Medulla oblongata (tissue), 1 donor: ENCODE data around the gene DSCAML1.
"Not testable (repeated sequence)": the region's sequence is repeated elsewhere in the genome, so short reads cannot be mapped to it uniquely, and the experiment has no call there.

ENCODE experiments used
- DNase-seq: peaks from one replicate; pipeline ENCODE4 v3.0.0-alpha.2; 2015; ENCODE audit errors: extremely low spot score

Gene DSCAML1

DNA sequence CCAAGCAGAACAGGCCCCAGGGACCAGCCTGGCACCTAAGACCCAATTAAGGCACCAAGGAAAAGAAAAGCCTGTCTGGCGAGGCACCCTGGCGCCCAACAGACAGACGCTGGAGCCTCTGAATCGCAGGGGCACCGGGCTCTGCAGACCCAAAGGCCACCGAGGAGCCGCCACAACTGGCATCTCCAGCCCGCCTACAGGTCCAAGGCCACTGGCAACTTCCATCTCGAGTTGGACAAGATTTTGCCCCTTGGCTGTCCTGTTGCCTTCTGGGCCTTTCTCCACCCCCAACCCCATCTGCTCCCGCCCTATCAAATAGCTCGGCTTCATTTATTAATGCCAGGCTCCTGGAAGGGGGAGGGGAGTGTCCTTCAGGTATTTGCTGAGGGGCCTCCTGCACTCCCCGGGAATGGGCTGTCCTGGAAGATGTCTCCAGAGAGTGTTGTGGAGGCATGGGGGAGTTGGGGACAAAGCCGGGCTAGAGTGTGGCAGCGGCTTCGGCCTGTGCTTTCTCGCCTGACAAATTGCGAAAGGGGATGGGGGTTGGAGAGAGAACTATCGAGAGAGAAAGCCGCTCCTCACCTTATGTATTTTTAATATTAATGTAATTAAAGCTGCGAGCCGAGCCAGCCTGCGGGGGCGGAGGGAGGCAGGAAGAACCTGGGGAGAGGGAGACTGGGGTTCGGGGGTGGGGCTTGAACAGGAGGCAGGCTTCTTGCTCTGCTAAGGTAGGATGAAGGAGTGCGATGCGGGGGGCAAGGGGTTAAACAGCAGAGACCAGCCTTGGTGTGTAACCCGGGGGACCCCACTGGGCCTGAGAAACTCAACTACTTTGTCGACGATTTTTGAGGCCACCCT, 2.0 kb downstream of the DSCAML1 start:
- DNase-seq = no peak

DNA sequence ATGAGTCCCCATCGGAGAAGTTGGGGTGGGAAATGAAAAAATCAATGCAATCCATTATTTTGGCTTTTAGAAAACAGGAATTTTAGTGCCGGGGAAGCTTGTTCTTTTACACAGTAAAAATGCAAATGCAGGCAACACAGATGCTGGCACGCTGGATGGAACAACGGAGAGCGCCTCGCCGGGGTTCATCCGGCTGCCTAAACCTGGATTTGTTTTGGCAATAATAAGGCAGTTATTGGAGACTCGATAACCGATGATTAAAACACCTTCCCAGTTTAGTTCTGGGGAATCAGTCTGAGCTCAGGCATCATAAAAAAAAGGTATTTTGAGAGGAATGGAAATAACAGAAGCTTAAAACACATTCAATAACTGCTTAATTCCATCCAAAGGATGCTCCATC, 2.9 kb downstream of the DSCAML1 start:
- DNase-seq = no peak

DNA sequence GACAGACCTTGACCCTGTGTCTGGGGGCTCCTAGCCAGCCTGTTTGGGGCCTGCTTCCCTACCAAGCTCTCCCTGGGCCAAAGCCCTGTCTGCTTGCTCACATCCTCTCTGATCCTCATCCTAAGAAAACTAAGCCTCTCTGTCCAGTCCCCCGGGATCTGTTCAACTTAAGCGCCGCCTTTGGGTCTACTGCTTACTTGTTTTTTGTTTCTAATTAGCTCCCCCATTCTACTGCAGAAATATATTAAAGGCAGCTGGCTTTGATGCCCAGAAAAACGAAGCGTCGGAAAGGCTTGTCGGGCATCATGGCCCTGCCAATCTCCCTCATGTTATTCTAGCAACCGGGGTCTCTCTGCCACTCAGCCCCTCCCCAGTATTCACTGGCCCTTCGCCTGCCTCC, 3.4 kb downstream of the DSCAML1 start:
- no peak for DNase-seq

DNA sequence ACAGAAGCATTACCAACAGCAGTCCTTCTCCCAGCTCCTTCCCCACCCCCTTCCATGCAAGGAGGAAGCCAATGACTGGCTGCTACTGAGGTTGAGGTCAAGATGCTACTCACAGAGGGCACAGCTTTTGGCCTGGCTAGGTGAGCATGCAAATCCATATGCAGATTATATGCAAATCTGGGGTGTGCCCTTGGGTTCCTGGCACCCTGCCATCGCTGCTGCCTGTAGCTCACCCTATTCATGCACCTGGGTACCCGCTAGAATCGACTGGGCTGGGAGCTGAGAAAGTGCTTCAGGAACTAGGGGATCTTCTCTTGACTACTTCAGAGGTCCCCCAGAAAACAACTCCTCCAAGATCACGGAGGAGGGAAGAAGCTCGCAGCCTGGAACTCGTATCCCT, 4.0 kb downstream of the DSCAML1 start:
- DNase-seq = no peak

DNA sequence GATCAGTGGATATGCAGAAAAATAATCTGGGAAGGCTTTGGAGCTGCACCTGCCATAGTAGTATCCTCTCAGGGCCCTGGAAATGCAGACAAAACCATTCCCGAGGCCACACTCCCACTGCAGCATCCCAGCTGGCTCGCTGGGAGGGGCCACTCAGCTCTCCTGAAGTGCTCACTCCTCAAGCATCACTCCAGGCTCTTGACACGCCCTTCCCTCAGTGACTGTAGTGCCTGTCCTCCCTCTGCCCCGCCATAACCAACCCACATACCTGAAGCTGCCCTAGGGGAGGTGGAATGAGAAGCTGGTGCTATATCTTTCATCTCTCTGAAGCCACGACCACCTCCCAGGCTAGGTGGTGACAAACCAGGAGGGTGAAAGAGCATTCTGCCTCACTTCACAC, 4.8 kb downstream of the DSCAML1 start:
- no peak for DNase-seq

DNA sequence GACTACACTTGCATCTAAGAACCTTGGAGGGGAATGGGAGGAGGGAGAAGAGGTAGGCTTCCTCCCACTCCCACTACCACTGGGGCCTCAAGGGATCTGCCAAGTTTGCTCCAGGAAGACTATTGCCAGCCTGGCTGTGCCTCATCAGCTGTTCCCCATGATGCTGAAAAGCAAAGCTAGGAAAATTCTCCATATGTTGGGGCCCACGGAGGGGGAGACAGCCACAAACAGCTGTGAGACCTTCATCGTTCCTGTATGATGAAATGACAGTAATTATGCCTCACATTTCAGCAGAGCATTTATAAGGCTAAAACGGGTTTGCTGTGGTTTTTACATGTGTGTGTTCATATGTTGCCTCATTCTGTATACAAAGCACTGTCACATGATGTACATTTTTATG, 6.7 kb downstream of the DSCAML1 start:
- no peak for DNase-seq

DNA sequence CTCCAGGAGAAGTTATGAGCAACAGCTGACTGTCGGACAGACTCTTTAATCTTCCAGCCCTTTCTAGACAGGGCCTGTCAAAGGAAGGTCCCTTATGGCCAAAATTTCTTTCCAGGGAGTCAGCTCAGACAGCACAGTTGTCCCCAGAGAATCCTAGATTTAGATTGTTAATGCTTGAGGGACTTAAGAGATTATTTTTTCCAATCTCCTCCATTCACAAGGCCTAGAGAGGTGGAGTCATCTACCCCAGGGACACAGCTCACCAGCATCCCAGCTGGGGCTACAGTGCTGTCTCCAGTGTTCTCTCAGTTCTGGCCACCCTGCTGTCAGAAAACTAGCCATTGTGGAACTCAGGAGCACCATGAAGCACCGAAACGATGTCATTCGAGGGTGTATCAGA, 7.8 kb downstream of the DSCAML1 start:
- DNase-seq = no peak

DNA sequence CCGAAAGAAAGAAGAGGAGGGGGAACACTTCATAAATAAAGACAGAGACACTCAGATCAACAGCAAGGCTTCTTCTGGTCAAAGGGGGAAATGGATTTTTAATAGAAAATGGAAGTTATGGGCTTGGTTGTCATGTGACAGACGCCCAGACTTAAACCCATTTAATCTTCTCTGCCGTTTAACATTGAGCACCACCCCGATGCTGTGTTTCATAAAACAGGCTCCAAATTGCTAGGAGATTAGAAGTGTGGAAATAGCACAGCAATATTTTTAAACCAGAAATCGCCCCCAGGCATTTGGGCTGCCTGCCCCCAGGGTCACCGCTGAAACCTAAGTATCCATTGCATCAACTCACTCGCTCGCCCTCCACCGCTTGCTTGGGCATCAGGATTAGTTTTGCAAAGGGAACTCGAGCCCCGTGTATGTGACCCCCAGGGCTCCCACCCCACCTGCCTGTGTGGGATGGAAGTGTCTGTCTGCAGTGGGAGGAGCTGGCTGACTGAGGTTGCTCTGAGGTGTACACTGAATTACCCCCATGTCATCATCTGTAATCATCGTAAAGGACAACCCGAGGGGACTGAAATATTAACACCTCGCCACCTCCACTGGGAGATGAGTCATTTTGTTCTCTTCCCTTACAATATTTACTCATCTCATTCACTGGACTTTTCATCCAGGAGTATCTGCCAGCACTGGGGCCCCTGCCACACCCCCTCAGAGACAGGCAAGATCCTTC, 10.7 kb downstream of the DSCAML1 start:
- no peak for DNase-seq

DNA sequence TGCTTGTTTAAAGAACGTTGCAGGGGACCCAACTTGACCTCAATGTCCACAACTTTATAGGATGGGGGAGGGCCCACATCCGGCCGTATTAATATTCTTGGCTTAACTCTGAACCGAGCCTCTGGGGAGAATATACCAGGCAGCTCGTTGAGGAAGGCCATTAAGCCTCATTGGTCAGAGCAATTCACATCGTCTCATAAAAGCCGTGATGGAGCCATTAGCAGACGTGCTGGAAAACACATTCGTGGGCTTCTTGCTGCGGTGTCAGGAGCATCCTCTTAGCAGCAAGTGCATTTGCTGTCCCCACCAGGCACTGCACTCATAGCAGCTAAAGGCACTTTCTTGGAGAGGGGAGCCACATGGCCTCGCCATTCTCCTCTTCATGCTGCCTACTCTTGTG, 14.9 kb downstream of the DSCAML1 start:
- DNase-seq = no peak

DNA sequence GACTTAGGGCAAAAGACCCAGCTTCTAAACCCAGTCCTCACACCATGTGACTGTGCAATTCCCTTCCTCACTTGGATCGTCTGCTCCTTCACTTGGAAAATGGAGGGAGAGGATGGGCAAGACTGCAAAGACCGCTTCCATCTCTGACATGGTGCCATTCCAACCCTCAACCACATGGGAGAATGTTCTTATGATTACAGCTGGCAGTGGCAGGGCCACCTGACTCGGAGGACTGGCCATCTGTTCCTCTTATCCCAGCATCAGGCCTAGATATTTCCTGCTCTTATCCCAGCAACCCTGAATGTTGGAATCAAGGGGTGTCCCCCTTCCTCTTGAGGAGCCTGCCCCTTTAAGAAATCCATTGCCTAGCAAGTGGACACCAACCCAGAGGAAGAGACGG, 15.4 kb downstream of the DSCAML1 start:
- no peak for DNase-seq

DNA sequence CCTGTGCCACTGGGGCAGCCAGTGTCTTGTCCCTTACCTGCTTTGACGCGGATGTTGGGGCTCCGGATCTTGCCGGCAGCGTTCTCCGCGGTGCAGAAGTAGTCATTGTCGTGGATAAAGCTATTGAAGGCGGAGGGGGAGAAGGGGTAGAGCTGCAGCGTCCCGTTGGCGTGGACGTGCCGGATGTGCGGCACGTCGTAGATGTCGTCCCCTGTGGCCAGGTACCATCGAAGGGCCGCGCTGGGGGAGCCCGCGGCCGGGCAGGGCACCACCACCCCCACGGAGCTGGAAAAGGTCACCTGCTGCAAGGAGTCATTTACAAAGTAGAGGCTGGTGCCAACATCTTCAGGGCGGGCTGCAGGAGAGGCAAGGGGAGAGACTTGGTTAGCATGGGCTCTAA, 16.6 kb downstream of the DSCAML1 start:
- no peak for DNase-seq

DNA sequence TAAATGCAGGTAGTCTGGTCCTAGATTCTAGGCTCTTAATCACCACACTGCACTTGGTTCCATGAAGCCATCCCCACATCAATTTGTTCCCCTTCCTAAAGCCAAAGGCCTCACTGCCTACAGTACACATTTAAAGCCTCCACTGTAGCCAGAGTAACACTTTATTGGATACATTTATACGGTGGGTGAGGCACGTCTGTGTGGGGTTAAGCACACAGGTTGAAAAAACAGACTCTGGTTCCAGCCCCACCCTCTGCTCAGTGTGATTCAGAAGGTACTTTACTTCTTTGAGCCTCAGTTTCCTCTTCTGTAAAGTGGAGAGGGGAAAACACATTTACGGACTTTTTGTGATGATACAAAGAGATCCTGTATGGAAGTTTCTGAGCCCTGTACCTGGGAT, 22.5 kb downstream of the DSCAML1 start:
- DNase-seq = no peak

DNA sequence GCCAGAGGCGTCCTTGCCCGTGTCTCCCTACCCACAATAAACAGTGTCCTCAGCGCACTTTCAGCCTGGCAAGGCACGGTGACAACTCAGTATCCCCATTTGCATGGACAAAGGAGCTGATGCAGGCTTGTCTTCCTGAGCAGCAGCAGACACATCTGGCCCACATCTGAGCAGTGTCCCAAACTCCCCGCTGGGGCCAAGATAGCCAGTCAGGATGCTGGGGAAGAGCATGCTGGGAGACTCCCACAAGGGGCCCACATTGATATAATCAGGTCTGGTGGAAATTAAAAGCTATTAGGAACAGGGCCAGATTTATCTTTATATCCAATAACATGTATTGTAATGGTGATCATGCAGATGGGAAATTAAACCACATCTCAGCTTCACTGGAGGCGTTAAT, 24.7 kb downstream of the DSCAML1 start:
- DNase-seq = peak; percentile 36

DNA sequence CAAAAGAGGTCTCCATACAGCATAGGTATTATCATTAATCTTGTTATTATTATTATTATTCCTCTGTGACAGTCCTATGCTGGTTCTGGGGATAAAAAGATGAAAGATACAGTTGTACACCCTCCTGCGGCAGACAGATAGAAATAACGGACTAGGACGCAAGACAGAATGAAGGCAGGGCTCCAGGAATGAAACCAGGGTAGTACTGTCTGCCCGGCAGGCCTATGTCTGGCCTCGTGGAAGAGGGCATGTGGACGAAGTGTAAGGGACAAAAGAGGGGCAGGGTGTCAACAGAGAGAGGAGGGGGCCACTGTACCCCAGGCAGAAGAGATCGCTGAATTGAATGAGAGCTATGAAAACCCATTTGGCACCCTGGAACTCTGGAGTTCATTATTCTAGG, 25.2 kb downstream of the DSCAML1 start:
- peak; percentile 28 for DNase-seq

DNA sequence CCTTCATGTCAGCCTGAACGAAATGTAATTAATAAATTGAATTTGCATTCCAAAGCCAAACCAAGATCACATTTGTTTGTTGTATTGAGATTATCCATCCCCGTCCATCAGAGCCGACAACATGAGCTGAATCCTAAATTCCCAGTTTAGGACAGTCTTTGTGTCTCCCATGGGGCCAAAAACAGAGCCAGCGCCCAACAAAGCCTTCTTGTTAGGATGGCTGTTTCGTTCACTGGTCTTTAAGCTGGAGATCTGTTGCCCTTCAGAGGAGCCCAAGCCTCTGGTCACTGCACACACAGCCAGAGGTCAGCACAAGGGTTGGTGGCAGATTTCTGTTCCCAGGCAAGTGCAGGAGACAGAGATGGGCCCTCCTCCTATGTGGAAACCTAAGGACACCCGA, 25.8 kb downstream of the DSCAML1 start:
- DNase-seq = peak; percentile 94

DNA sequence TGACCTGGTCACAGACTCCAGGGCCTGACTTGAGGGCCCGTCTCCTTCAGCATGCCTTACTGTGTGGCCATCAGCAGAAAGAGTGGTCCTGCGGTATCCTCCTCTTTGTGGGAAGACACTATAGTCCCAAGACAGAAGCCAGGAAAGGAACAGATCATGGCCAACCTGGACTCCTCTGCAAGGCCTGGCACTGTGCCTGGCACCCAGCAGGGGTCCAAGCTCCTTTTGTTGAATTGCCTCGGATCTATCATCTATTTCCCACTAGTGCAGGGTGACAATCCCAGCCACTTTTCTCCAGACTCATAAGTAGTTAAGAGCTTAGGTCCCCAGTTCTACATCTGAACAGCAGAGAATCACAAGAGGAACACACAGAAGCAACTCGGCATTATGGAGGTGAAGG, 27.0 kb downstream of the DSCAML1 start:
- DNase-seq = no peak

DNA sequence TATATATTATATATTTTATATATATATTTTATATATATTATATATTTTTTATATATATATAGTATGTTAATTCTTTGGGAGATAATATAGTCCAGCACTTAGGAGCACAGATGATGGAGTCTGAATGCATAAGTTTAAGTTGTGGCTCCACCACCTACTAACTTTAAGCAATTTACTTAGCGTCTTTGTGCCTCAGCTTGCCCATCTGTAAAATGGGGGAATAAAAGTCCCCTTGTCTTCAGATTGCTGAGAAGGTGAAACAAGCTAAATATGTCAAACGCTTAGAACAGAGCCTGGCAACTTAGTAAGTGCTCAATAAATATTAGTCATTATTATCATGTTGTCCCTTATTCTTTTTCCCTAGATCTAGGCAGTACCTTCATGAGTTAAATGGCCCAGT, 27.5 kb downstream of the DSCAML1 start:
- no peak for DNase-seq

DNA sequence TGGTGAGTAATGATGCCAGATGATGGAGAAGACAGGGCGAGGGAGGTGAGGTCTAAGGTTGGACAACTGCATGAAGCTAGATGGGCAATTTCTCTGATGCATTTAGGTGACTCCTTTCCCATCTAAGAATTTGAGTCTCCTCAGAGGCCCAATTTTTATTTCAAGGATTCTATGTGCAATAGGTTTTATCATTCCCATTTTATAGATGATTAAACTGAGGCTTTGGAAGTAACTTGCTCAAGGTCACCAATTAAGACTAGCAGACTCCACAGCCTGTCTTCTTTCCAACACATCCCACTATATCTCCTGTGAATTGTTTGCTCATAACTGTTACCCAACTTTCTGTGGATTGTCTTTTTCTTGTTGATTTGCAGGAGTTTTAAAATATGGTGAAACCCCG, 28.5 kb downstream of the DSCAML1 start:
- no peak for DNase-seq

DNA sequence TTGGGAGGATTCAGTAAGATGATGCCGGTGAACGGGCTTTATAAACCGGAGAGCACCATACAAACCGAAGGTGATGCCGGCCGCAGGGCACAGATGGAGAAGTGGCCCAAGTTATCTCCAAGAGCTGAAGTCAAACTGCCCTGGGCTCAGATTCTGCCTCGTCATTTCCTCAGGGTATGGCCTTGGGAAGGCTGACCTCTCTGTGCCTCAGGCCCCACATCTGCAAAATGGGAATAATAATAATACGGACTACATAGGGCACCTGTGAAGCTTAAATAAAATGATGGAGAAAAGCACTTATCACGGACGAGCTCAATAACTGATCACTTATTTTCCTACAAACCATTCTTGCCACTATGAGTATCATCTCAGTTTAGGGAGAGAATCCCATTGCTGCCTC, 29.9 kb downstream of the DSCAML1 start:
- no peak for DNase-seq

DNA sequence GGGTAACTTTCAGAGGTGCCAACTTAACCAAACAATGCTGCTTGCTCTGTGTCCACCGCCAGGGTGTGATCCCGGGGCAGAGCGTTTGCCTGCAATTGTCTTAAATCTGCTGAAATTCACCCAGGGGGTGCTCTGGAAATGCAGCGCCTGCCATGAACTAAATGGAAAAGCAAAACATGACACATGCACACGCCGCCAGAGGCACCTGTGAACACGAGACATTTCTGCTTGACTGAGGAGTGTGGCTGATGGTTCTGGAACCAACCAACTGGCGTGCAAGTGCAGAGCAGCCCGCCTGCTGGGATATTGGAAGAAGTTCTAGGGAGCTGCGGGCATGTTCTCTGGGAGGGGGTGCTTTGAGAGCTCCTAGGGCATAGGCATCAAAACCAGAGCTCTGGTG, 30.4 kb downstream of the DSCAML1 start:
- DNase-seq = no peak

DNA sequence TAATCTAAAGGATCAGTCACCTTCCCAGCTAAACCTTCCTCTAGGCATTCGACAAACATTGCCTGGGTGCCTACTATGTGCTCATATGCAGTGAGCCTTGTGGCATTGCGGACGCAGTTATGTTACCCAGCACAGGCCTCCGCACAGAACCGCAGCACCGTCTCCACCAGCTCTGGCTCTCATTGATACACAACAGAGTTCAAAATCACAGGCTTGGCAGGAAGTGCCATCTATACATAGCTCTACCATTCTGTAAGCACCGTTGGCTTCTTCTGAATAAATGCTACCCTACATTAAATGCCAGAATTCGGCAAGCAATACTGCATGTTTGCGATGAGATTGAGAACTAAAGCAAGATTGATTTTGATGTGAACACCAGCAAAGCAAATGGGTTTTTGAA, 31.0 kb downstream of the DSCAML1 start:
- DNase-seq = no peak

DNA sequence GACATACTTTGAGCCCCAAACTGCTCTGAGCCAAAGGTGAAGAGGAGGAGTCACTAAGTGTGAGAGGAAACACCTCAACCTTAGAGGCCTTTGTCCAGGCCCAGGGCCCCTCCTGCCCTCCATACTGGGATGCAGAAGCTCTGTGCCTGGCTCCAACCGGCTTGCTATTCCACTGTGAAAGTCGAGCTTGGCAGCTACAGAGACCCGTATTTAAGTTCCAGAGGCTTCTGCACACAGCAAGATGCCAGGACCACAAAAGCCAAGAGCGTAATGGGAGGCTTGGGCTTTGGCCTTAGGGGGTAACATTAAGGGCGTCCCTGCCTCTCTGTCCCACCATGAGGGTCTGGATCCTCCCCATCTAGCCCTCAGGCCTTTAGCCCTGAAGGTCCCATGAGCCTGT, 31.9 kb downstream of the DSCAML1 start:
- DNase-seq = no peak

DNA sequence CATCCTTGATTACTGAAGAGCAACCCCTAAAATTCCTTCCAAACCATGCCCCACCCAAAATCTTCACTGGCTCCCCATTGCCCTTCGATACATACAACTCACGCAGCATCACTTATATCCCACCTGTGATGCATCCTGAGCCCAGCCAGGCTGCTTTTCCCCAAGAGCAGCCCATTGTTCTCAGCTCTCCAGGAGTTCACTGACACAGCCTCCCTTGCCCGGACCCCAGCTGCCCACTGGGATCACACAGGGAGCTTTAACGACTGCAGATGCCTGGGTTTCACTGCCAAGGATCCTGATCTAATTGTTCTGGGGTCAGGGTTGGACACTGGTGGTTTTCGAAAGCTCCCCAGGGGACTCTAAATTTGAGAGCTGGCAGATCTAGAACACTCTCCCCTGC, 33.6 kb downstream of the DSCAML1 start:
- not testable (repeated sequence) for DNase-seq
